Measurements from ENCODE around the gene NEK10. TPM values are rescaled to one million over a fixed set of nuclear protein-coding genes. Genes with fewer than 3 reads are reported as not detected.
"Not testable (repeated sequence)": the region's sequence is repeated elsewhere in the genome, so short reads cannot be mapped to it uniquely, and the experiment has no call there.

The NEK10 gene
- total RNA-seq, 4 donors from 2014 or later, result 0.29 to 12.4 (median 0.61) TPM

- Histone ChIP-seq H3K4me3 (no peak overlapping the region), H3K27ac (no peak overlapping the region), H3K36me3 (no peaks in the 10 kb centered on the region), H3K4me1 (peaks cover 0 to 5% (median 0%) of the 10 kb centered on the region in 3 donors), H3K9me3 (no peaks in the 10 kb centered on the region), H3K27me3 (no peaks in the 10 kb centered on the region)
- no peak for TF ChIP-seq POLR2A (IDR thresholded peaks at IDR 0.05)
- TF ChIP-seq, protein P1, sequence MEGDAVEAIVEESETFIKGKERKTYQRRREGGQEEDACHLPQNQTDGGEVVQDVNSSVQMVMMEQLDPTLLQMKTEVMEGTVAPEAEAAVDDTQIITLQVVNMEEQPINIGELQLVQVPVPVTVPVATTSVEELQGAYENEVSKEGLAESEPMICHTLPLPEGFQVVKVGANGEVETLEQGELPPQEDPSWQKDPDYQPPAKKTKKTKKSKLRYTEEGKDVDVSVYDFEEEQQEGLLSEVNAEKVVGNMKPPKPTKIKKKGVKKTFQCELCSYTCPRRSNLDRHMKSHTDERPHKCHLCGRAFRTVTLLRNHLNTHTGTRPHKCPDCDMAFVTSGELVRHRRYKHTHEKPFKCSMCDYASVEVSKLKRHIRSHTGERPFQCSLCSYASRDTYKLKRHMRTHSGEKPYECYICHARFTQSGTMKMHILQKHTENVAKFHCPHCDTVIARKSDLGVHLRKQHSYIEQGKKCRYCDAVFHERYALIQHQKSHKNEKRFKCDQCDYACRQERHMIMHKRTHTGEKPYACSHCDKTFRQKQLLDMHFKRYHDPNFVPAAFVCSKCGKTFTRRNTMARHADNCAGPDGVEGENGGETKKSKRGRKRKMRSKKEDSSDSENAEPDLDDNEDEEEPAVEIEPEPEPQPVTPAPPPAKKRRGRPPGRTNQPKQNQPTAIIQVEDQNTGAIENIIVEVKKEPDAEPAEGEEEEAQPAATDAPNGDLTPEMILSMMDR (IDR thresholded peaks at IDR 0.05), result peak; percentile 71 to 91 (median 82)
- DNase-seq, result no peak
- WGBS, 2 donors, result 25 to 28% methylated on average over 5 of the region's 5 CpGs
- intact Hi-C loops (cut with DNase I), result loop anchor here (5.0 kb wide), 2 partner anchors 155 to 380 kb away; no protein-coding TSS in a partner anchor
Measured at GRCh38 chr3:27312044-27312668, 57.0 kb downstream of the NEK10 start.

DNA sequence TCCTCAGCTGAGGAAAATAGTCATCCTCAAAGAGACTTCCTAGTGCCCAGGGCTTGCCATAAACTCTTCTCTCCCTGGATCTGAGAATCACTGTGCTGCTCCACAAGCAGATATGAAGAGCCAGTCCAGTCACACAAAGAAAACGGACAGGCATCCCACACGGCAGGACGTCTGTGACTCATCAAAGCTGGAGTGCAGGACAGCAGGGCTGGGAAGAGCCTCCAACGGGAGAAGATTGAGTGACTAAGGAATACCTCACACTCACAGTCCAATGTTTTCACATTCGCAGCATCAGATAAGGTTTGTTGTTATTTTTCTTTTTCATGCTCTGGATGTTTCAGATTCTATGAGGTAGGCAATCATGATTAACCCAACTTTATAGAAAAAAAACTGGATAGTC is 57.8 kb downstream of the NEK10 start:
- intact Hi-C loops (cut with DNase I), result loop anchor here (5.0 kb wide), 2 partner anchors 156 to 381 kb away; no protein-coding TSS in a partner anchor
- no peak for TF ChIP-seq POLR2A (IDR thresholded peaks at IDR 0.05)
- TF ChIP-seq, protein P1 (IDR thresholded peaks at IDR 0.05), result no peak
- H3K4me1 ChIP-seq, result peaks cover 0 to 5% (median 0%) of the 10 kb centered on the region in 3 donors
- no peaks in the 10 kb centered on the region for H3K36me3 ChIP-seq
- H3K9me3 ChIP-seq, result no peaks in the 10 kb centered on the region
- WGBS, 2 donors, result 48 to 57% methylated on average over 5 of the region's 5 CpGs
- DNase-seq, result no peak
- H3K27ac ChIP-seq, result no peak overlapping the region
- no peak overlapping the region for H3K4me3 ChIP-seq
- H3K27me3 ChIP-seq, result no peaks in the 10 kb centered on the region

GRCh38 chr3:27310688-27311087 is 58.5 kb downstream of the NEK10 start:
- TF ChIP-seq, protein P1 (IDR thresholded peaks at IDR 0.05), result no peak
- TF ChIP-seq POLR2A (IDR thresholded peaks at IDR 0.05), result no peak
- DNase-seq, result no peak
- peaks cover 0 to 5% (median 0%) of the 10 kb centered on the region in 3 donors for H3K4me1 ChIP-seq
- intact Hi-C loops (cut with DNase I), result loop anchor here (5.0 kb wide), 2 partner anchors 157 to 382 kb away; no protein-coding TSS in a partner anchor
- no peak overlapping the region for H3K27ac ChIP-seq
- no peaks in the 10 kb centered on the region for H3K9me3 ChIP-seq
- H3K36me3 ChIP-seq, result no peaks in the 10 kb centered on the region
- H3K4me3 ChIP-seq, result no peak overlapping the region
- H3K27me3 ChIP-seq, result no peaks in the 10 kb centered on the region
- 78 to 83% methylated on average over 2 of the region's 2 CpGs for WGBS, 2 donors

GRCh38 chr3:27307566-27307965 is 61.6 kb downstream of the NEK10 start:
- H3K4me3 ChIP-seq, result no peak overlapping the region
- 49 to 68% methylated on average over 1 of the region's 1 CpG for WGBS, 2 donors
- no peaks in the 10 kb centered on the region for H3K36me3 ChIP-seq
- no peaks in the 10 kb centered on the region for H3K27me3 ChIP-seq
- intact Hi-C loops (cut with DNase I), result no loop called here
- no peaks in the 10 kb centered on the region for H3K9me3 ChIP-seq
- H3K27ac ChIP-seq, result no peak overlapping the region
- no peak for DNase-seq
- peaks cover 0 to 5% (median 0%) of the 10 kb centered on the region in 3 donors for H3K4me1 ChIP-seq
- TF ChIP-seq POLR2A (IDR thresholded peaks at IDR 0.05), result no peak
- TF ChIP-seq, protein P1 (IDR thresholded peaks at IDR 0.05), result no peak

- intact Hi-C loops (cut with DNase I), result no loop called here
- Histone ChIP-seq H3K36me3 (peaks cover 0 to 6% (median 0%) of the 10 kb centered on the region in 3 donors), H3K9me3 (peaks cover 0 to 12% (median 0%) of the 10 kb centered on the region in 3 donors), H3K4me3 (no peak overlapping the region), H3K27ac (no peak overlapping the region), H3K27me3 (no peaks in the 10 kb centered on the region), H3K4me1 (no peaks in the 10 kb centered on the region)
- no peak for TF ChIP-seq POLR2A (IDR thresholded peaks at IDR 0.05)
- TF ChIP-seq, protein P1 (IDR thresholded peaks at IDR 0.05), result no peak
- no peak for DNase-seq
- 29 to 56% methylated on average over 1 of the region's 1 CpG for WGBS, 2 donors
Measured at GRCh38 chr3:27302891-27303290, 66.3 kb downstream of the NEK10 start.

GRCh38 chr3:27298981-27299380 is 70.2 kb downstream of the NEK10 start:
- H3K4me3 ChIP-seq; H3K27ac ChIP-seq; intact Hi-C loops (cut with DNase I); H3K4me1 ChIP-seq; H3K27me3 ChIP-seq; H3K36me3 ChIP-seq; DNase-seq: not testable (repeated sequence)
- peaks cover 0 to 12% (median 0%) of the 10 kb centered on the region in 3 donors for H3K9me3 ChIP-seq
- WGBS, 2 donors, result 62 to 67% methylated on average over 2 of the region's 2 CpGs
